CD4-positive, alpha-beta T cell treated with Interleukin-15 for 1 hour (primary cell): ENCODE data around the gene FAM222A.

Source experiments
- DNase-seq: peaks from one replicate; pipeline ENCODE4 v3.0.0-alpha.2; 2020

The FAM222A gene

DNA sequence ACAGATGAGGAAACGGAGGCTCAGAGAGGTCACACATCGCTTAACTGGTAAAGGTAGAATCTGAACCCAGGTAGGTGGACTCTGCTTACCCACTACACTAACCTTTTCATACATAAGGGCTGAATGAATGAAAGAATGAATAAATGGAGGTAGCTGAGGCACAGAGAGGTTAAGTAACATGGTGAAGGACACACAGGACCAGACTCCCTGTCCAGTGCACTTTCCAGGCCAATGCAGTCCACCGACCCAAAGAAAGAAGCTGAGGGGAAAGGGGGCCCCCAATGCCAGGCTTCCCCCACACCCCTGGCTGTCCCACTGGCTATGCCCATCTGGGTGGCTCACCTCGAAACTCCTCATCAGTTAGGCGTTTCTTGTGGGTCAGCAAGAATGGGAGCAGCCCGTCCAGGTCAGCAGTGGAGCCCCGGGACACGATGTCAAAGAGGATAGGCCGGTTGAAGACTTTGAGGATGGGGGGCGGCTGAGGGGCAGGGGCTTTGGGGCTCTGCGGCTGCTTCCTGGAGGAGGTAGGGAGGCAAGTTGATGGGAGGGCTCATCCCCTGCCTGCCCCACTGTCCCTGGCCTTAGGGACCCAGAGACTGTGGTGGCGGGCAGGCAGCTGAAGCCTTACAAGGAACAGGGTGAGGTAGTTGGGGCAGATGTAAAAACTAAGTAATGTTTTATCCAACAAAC lies 94.5 kb downstream of the FAM222A start:
- DNase-seq = no peak

DNA sequence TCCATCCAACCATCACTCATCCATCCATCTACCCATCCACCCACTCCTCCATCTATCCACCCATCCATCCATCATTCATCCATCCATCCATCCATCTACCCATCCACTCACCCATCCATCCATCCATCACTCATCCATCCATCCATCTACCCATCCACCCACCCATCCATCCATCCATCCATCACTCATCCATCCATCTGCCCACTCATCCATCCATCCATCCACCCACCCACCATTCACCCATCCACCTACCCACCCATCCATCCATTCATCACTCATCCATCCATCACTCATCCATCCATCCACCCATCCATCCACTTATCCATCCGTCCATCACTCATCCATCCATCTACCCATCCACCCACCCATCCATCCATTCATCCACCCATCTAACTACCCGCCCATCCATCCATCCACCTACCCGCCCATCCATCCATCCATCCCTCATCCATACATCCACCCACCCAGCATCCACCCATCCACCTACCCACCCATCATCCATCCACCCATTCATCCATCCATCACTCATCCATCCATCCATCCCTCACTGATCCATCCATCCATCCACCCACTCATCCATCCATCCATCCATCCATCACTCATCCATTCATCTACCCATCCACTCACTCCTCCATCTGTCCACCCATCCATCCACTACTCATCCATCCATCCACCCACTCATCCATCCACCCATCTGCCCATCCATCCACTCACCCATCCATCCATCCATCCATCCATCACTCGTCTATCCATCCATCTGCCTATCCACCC lies 95.4 kb downstream of the FAM222A start:
- no peak for DNase-seq

GRCh38 chr12:109810954-109811623 lies 97.5 kb downstream of the FAM222A start:
- DNase-seq = no peak

- no peak for DNase-seq
Measured at GRCh38 chr12:109811624-109811995, 98.0 kb downstream of the FAM222A start.

DNA sequence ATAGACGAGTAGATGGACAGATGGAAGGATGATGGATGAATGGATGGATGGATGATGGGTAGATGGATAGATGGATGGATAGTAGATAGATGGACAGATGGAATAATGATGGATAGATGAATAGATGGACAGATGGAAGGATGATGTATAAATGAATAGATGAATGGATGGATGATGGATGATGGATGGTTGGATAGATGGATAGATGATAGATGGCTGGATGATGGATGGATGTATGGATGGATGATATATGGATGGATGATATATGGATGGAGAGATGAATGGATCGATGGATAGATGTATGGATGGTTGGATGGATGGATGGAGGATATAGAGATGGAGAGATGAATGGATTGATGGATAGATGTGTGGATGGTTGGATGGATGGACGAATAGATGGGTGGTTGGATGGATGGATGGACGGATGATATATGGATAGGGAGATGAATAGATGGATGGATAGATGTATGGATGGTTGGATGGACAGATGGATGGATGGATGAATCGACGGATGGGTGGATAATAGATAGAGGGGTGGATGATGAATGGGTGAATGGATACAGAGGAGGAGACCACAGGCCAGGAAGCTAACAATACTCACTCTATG lies 100.3 kb downstream of the FAM222A start:
- DNase-seq = no peak

GRCh38 chr12:109814600-109815150 lies 101.0 kb downstream of the FAM222A start:
- no peak for DNase-seq

GRCh38 chr12:109815225-109815624 lies 101.6 kb downstream of the FAM222A start:
- no peak for DNase-seq

DNA sequence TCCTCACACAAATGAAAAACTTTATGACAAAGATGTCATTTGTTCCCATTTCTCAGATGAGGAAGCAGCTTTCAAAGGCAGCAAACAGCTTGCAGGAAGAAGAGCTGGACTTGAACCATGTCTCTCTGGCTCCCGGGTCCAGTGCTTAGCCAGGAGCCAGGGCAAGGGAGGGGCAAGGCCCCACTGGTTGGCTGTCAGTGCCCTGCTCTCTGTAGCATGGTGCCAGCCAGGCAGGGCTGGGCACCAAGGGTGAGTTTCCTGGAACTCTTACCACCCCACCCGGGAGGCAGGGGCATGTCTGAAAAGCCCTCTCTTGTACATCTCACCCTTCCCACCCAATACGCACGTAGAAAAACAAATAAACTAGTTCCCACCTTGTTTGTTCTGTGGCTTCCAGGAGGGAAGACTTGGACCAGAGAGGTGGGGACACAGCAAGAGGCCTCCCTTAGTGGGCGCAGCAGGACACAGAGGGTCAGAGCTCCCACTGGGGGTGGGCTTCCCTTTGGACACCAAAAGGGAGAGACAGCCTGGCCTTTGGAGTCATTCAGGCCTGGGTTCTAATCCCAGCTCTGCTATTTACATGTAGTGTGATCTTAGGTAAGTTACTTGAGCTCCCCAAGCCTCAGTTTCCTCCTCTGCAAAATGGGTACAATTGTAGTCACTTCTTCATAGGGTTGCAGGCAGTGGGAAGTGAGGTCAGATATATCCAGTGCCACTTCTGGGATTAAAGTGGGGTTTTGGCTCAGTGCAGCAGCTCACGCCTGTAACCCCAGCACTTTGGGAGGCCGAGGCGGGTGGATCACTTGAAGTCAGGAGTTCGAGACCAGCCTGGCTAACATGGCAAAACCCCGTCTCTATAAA lies 102.4 kb downstream of the FAM222A start:
- DNase-seq = no peak

GRCh38 chr12:109816870-109817269 lies 103.2 kb downstream of the FAM222A start:
- no peak for DNase-seq

DNA sequence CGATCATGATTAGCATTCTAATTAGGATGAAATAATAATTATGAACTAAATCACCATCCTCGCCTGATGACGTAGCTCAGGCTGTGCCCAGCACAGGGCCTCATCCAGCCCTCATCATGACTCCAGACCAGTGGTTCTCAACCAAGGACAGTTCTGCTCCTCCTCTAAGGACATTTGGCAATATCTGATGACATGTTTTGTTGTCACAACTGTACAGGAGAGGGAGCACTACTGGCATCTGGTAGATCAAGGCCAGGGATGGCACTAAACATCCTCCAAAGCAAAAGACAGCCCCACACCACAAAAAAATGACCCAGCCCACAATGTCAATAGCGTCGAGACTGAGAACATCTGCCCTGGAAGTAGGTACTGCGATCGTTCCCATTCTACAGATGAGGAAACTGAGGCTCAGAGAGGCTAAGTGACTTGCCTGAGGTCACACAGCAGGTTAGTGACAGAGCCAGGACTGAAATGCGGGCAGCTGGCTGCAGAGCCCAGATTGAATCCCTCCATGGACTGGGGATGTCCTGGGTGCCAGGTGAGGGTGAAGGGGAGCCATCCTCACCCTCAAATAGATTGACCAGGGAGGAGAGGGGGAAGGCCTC lies 104.1 kb downstream of the FAM222A start:
- DNase-seq = no peak

DNA sequence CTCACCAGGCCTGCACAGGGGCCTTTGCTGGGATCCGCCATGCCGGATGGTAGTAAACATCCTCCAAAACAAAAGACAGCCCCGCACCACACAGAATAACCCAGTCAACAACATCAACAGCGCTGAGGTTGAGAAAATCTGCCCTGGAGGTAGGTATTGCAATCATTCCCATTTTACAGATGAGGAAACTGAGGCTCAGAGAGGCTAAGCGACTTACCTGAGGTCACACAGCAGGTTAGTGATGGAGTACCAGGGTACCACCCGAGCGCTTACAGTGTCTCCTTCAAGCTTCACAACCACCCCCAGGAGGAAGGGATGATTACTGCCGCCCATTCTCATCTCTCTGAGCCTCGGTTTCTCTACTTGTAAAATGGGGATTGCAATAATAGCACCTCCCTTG lies 104.6 kb downstream of the FAM222A start:
- no peak for DNase-seq

DNA sequence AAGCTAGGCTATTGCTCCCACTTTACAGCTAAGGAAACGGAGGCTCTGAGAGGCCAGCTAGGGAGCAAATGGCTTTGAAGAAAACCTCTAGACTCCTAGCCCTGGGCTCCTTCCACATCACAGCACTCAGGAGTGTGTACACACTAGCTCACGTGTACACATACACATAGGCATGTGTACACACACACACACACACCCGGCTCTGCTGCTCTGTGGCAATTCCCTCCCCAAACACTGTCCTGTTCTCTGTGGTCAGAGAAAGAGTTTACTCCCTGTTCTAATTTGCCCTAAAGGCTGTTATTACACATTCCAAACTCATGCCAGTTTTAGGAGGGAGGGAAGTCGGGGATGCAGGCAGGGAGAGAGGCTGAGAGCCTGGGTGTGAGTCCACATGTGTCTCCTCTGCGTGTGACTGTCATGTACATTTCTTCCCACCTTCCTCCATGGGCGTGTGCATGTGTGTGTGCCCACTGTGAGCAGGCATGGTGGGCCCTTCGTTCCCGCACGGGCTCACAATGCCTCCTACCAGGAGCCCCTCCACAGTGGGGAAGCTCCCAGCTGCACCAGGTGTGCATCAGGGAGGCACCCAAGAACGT lies 105.4 kb downstream of the FAM222A start:
- DNase-seq = no peak
